ENCODE results near the gene CFAP299. TPM values are rescaled to one million over a fixed set of nuclear protein-coding genes. Genes with fewer than 3 reads are reported as not detected.

Gene CFAP299
- total RNA-seq, 1 donor, result 2.5 TPM

GRCh38 chr4:80876810-80877209 lies 541.3 kb downstream of the CFAP299 start:
- DNase-seq (ENCODE audit: insufficient read length, low spot score, missing footprints), result no peak
- Histone ChIP-seq H3K27ac (ENCODE audit: low read depth, low read length) (no peak overlapping the region), H3K27me3 (ENCODE audit: insufficient read depth, low read length) (no peaks in the 10 kb centered on the region), H3K79me2 (ENCODE audit: insufficient read depth, low read length) (no peaks in the 10 kb centered on the region), H3K9me3 (ENCODE audit: low read depth, low read length) (no peaks in the 10 kb centered on the region), H3K4me1 (ENCODE audit: insufficient read depth, low read length) (no peaks in the 10 kb centered on the region), H3K4me2 (ENCODE audit: insufficient read depth, low read length) (no peak overlapping the region), H2AFZ (ENCODE audit: low read length) (no peak overlapping the region), H4K20me1 (ENCODE audit: insufficient read depth, low read length) (no peaks in the 10 kb centered on the region), H3K36me3 (ENCODE audit: insufficient read depth, low read length) (no peaks in the 10 kb centered on the region), H3K4me3 (ENCODE audit: insufficient read depth, low read length) (no peak overlapping the region)
- no peak for TF ChIP-seq CTCF (IDR thresholded peaks at IDR 0.05; ENCODE audit: extremely low read depth, low read depth, low read length)

- no peaks in the 10 kb centered on the region for H4K20me1 ChIP-seq (ENCODE audit: insufficient read depth, low read length)
- no peaks in the 10 kb centered on the region for H3K36me3 ChIP-seq (ENCODE audit: insufficient read depth, low read length)
- H3K4me1 ChIP-seq (ENCODE audit: insufficient read depth, low read length), result no peaks in the 10 kb centered on the region
- no peak overlapping the region for H3K27ac ChIP-seq (ENCODE audit: low read depth, low read length)
- H3K9me3 ChIP-seq (ENCODE audit: low read depth, low read length), result no peaks in the 10 kb centered on the region
- TF ChIP-seq CTCF (IDR thresholded peaks at IDR 0.05; ENCODE audit: extremely low read depth, low read depth, low read length), result no peak
- no peaks in the 10 kb centered on the region for H3K79me2 ChIP-seq (ENCODE audit: insufficient read depth, low read length)
- no peak overlapping the region for H2AFZ ChIP-seq (ENCODE audit: low read length)
- no peaks in the 10 kb centered on the region for H3K27me3 ChIP-seq (ENCODE audit: insufficient read depth, low read length)
- no peak overlapping the region for H3K4me3 ChIP-seq (ENCODE audit: insufficient read depth, low read length)
- H3K4me2 ChIP-seq (ENCODE audit: insufficient read depth, low read length), result no peak overlapping the region
- no peak for DNase-seq (ENCODE audit: insufficient read length, low spot score, missing footprints)
Observed at GRCh38 chr4:80878218-80878617, 542.7 kb downstream of the CFAP299 start.

DNA sequence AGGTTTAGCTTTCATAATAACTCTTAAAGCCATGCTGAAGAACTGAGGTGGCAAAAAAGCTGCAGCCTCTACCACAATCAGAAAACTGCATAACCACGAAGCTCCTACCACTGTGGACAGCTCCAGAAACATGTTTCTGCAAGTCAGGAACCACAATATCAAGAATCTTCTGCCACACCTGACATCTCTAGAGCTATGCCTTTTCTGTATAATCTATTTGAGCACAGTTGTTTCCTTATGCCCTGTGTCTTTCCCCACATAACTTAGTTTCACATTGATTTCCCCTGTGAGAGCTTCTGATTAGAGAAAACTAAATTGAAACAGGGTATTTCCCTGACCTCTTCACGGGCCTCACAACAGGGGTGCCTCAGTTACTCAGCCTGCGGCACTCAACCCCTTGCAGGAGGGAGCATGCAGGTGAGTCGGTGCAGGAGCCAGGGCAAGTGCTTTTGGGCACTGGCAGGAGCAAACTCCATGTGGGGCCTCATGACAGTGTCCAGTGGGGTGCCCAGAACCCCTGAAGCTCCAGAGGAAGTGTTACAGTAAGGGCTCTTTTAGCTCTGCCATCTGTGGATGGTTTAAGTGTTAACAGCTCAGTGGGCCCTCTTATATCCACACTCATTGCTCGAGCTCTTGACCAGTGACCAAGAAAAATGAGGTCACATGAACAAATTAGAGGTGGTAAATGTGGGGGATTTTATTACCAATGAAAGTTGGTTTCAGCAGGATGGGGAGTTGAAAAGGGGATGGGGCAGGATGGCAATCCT lies 562.2 kb downstream of the CFAP299 start:
- no peak overlapping the region for H3K27ac ChIP-seq (ENCODE audit: low read depth, low read length)
- DNase-seq (ENCODE audit: insufficient read length, low spot score, missing footprints), result no peak
- no peaks in the 10 kb centered on the region for H3K79me2 ChIP-seq (ENCODE audit: insufficient read depth, low read length)
- H3K27me3 ChIP-seq (ENCODE audit: insufficient read depth, low read length), result no peaks in the 10 kb centered on the region
- H3K36me3 ChIP-seq (ENCODE audit: insufficient read depth, low read length), result no peaks in the 10 kb centered on the region
- no peaks in the 10 kb centered on the region for H3K4me1 ChIP-seq (ENCODE audit: insufficient read depth, low read length)
- H3K9me3 ChIP-seq (ENCODE audit: low read depth, low read length), result no peaks in the 10 kb centered on the region
- no peak overlapping the region for H2AFZ ChIP-seq (ENCODE audit: low read length)
- H4K20me1 ChIP-seq (ENCODE audit: insufficient read depth, low read length), result no peaks in the 10 kb centered on the region
- no peak for TF ChIP-seq CTCF (IDR thresholded peaks at IDR 0.05; ENCODE audit: extremely low read depth, low read depth, low read length)
- no peak overlapping the region for H3K4me2 ChIP-seq (ENCODE audit: insufficient read depth, low read length)
- H3K4me3 ChIP-seq (ENCODE audit: insufficient read depth, low read length), result no peak overlapping the region

DNA sequence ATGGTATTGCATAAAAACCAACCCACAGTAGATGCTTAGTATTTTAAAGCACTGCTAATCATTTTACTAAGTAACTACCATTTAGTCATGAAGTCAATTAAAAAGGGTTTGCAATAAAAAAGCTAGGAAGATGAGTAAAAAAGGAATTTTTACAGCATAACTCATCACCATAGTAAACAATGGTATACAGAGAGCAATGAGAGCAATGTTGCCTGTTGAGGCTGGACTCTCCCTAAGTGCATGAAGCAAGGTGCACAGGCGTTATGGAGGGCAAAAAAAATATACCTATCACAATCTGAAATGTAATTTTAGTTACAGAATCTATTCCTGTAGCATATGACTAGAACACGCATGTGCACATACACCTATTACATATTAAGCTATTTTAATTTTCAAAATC lies 565.4 kb downstream of the CFAP299 start:
- Histone ChIP-seq H3K36me3 (ENCODE audit: insufficient read depth, low read length) (no peaks in the 10 kb centered on the region), H3K27ac (ENCODE audit: low read depth, low read length) (no peak overlapping the region), H3K79me2 (ENCODE audit: insufficient read depth, low read length) (no peaks in the 10 kb centered on the region), H4K20me1 (ENCODE audit: insufficient read depth, low read length) (no peaks in the 10 kb centered on the region), H3K4me1 (ENCODE audit: insufficient read depth, low read length) (no peaks in the 10 kb centered on the region), H3K27me3 (ENCODE audit: insufficient read depth, low read length) (no peaks in the 10 kb centered on the region), H3K4me3 (ENCODE audit: insufficient read depth, low read length) (no peak overlapping the region), H2AFZ (ENCODE audit: low read length) (no peak overlapping the region), H3K9me3 (ENCODE audit: low read depth, low read length) (no peaks in the 10 kb centered on the region), H3K4me2 (ENCODE audit: insufficient read depth, low read length) (no peak overlapping the region)
- no peak for DNase-seq (ENCODE audit: insufficient read length, low spot score, missing footprints)
- TF ChIP-seq CTCF (IDR thresholded peaks at IDR 0.05; ENCODE audit: extremely low read depth, low read depth, low read length), result no peak
